T-helper 1 cell (primary cell): ENCODE data around the gene SCNM1.
"Not testable (repeated sequence)": the region's sequence is repeated elsewhere in the genome, so short reads cannot be mapped to it uniquely, and the experiment has no call there.

Experiments used
- DNase-seq, 5 donors: peaks; one replicate each; pipeline ENCODE4 v3.0.0-alpha.2; 2012 to 2020

SCNM1 gene

GRCh38 chr1:151193856-151194255, 27.9 kb downstream of the SCNM1 start:
- DNase-seq: no peak

GRCh38 chr1:151194894-151195594, 29.1 kb downstream of the SCNM1 start:
- not testable (repeated sequence) for DNase-seq

GRCh38 chr1:151196292-151196800, 30.4 kb downstream of the SCNM1 start:
- DNase-seq: peak in 4 of 5 donors; percentile 34 to 71 (median 46)

- no peak for DNase-seq
These were observed 31.9 kb downstream of the SCNM1 start for GRCh38 chr1:151197863-151198253.

GRCh38 chr1:151198254-151199127, 32.5 kb downstream of the SCNM1 start, which contains the start of gene PIP5K1A:
Gene PIP5K1A (plus strand): TSS chr1:151198552. CDS start chr1:151198997, 445 bp downstream.
- peak; percentile 98 to 100 (median 98) for DNase-seq

- DNase-seq: peak in 1 of 5 donors; percentile 33
These were observed 34.1 kb downstream of the SCNM1 start for GRCh38 chr1:151199873-151200581.

GRCh38 chr1:151205381-151205965, 39.5 kb downstream of the SCNM1 start:
- DNase-seq: not testable (repeated sequence)

- no peak for DNase-seq
These were observed 44.9 kb downstream of the SCNM1 start for GRCh38 chr1:151210830-151211229.

- DNase-seq: no peak
These were observed 46.2 kb downstream of the SCNM1 start for GRCh38 chr1:151211972-151212705.

- DNase-seq: no peak
These were observed 47.6 kb downstream of the SCNM1 start for GRCh38 chr1:151213560-151213959.
